ENCODE measurements around the gene NHEJ1.

Gene NHEJ1

DNA sequence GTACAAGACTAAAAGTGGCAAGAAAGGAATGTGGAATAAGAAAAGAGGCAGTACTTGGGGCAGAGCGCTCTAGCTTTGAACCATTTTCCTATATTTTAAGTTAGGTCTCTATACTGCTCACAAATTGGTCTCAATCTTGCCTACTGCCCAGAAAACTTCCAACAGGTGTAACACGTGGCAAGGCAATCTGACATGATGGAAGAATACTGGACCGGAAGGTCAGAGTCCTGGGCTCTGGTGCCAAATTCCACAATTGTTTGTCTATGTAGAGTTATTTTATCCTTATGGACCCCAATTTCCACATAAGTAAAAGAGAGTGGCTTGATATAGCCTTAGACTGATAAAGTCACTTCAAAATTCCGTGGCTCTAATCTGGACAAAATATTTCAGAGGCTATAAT lies 28.9 kb downstream of the NHEJ1 start:
- H3K27ac ChIP-seq = no peak overlapping the region
- TF ChIP-seq, protein P1, sequence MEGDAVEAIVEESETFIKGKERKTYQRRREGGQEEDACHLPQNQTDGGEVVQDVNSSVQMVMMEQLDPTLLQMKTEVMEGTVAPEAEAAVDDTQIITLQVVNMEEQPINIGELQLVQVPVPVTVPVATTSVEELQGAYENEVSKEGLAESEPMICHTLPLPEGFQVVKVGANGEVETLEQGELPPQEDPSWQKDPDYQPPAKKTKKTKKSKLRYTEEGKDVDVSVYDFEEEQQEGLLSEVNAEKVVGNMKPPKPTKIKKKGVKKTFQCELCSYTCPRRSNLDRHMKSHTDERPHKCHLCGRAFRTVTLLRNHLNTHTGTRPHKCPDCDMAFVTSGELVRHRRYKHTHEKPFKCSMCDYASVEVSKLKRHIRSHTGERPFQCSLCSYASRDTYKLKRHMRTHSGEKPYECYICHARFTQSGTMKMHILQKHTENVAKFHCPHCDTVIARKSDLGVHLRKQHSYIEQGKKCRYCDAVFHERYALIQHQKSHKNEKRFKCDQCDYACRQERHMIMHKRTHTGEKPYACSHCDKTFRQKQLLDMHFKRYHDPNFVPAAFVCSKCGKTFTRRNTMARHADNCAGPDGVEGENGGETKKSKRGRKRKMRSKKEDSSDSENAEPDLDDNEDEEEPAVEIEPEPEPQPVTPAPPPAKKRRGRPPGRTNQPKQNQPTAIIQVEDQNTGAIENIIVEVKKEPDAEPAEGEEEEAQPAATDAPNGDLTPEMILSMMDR (conservative IDR thresholded peaks at IDR 0.05) = no peak
- no peak for TF ChIP-seq ZFX (IDR thresholded peaks at IDR 0.05)

DNA sequence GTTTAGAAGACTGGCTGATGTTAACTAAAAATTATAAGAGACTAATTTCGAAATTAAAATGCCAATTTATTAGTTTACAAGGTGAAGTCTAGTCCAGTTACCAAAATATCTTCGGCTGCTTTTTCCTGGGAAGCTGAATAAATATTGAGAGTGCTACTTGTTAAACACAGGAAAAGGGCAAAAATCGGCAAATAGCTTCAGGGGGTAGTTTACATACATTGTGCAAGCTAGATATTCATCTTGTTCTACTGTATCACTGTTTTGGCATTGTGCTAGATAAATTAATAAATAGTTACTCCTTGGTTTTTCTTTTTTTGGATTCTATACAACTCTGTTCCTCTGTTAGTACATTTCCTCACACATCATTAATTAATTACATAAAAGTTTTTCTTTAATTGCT lies 29.3 kb downstream of the NHEJ1 start:
- no peak for TF ChIP-seq ZFX (IDR thresholded peaks at IDR 0.05)
- TF ChIP-seq, protein P1 (conservative IDR thresholded peaks at IDR 0.05) = no peak
- no peak overlapping the region for H3K27ac ChIP-seq

GRCh38 chr2:219129589-219129988 lies 31.0 kb downstream of the NHEJ1 start:
- TF ChIP-seq ZFX (IDR thresholded peaks at IDR 0.05) = no peak
- TF ChIP-seq, protein P1 (conservative IDR thresholded peaks at IDR 0.05) = no peak
- H3K27ac ChIP-seq = peak overlapping the region; percentile 23

- peak overlapping the region; percentile 53 for H3K27ac ChIP-seq
- no peak for TF ChIP-seq ZFX (IDR thresholded peaks at IDR 0.05)
- TF ChIP-seq, protein P1 (conservative IDR thresholded peaks at IDR 0.05) = no peak
Measured at GRCh38 chr2:219128396-219128795, 32.2 kb downstream of the NHEJ1 start.

GRCh38 chr2:219127037-219127635 lies 33.5 kb downstream of the NHEJ1 start:
- no peak for TF ChIP-seq ZFX (IDR thresholded peaks at IDR 0.05)
- TF ChIP-seq, protein P1 (conservative IDR thresholded peaks at IDR 0.05) = no peak
- peak overlapping the region; percentile 86; the same call in 1 of the 2 replicates for H3K27ac ChIP-seq

DNA sequence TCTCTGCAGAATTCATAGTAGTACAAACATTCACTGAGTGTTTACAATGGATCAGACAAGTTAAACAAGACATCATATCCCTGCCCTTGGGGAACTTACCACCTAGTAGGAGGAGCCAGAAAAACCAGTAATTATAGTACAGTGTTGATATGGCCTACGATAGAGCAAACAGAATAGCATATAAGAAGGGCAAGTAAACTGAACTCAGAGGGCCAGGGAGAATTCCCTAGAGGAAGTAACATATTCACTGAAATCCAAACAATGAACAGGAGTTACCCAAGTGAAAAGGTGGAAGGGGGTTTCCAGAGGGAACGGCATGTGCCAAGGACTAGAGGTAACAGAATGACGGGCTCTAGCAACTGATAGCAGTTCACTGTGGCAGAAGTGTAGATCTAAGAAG lies 34.1 kb downstream of the NHEJ1 start:
- H3K27ac ChIP-seq = peak overlapping the region; percentile 86; the same call in 1 of the 2 replicates
- TF ChIP-seq, protein P1 (conservative IDR thresholded peaks at IDR 0.05) = no peak
- TF ChIP-seq ZFX (IDR thresholded peaks at IDR 0.05) = no peak

- TF ChIP-seq, protein P1 (conservative IDR thresholded peaks at IDR 0.05) = no peak
- no peak for TF ChIP-seq ZFX (IDR thresholded peaks at IDR 0.05)
- H3K27ac ChIP-seq = peak overlapping the region; percentile 86
Measured at GRCh38 chr2:219125886-219126270, 34.7 kb downstream of the NHEJ1 start.

All from C4-2B (cell line).